CD14-positive monocyte (primary cell): Measurements from ENCODE around the gene PCDHGC4. TPM values are rescaled to one million over a fixed set of nuclear protein-coding genes. Genes with fewer than 3 reads are reported as not detected.

ENCODE experiments used
- DNase-seq, 3 donors: peaks; one replicate each; pipeline ENCODE4 v3.0.0-alpha.2; 2011 to 2022
- H2AFZ ChIP-seq: 2 replicates; pipeline ENCODE4 v1.6.0; 2012; ENCODE audit warnings: mild to moderate bottlenecking, low read depth, low read length, inconsistent platforms; ENCODE audit not compliant: insufficient read depth, poor library complexity, severe bottlenecking
- H3K27ac ChIP-seq, 2 donors: 1 replicate in 1 of 2; 2 replicates in 1 of 2; pipeline ENCODE4 v1.5.1; 2012 to 2013; ENCODE audit warnings: low read length in 2 of 2, control low read depth in 1 of 2, inconsistent platforms in 1 of 2, low read depth in 1 of 2, mild to moderate bottlenecking in 1 of 2
- H3K27me3 ChIP-seq, 2 donors: one replicate each; pipeline versions ENCODE4 v1.6.0 to v1.6.1; 2011 to 2013; ENCODE audit warnings: low read length in 2 of 2; ENCODE audit not compliant: control insufficient read depth in 2 of 2, insufficient read depth in 2 of 2
- H3K36me3 ChIP-seq, 2 donors: replicated peaks in 1 of 2; 1 replicate in 1 of 2; 2 replicates in 1 of 2; pipeline versions ENCODE4 v1.5.1 to v1.6.1; 2012 to 2013; ENCODE audit warnings: low read length in 2 of 2, control low read depth in 1 of 2, inconsistent platforms in 1 of 2, mild to moderate bottlenecking in 1 of 2; ENCODE audit not compliant: insufficient read depth in 2 of 2, control insufficient read depth in 1 of 2
- H3K4me1 ChIP-seq, 2 donors: 1 replicate in 1 of 2; 2 replicates in 1 of 2; pipeline versions ENCODE4 v1.5.1 to v1.6.1; 2012 to 2013; ENCODE audit warnings: low read length in 2 of 2, control low read depth in 1 of 2, inconsistent platforms in 1 of 2, mild to moderate bottlenecking in 1 of 2, moderate library complexity in 1 of 2; ENCODE audit not compliant: insufficient read depth in 2 of 2, control insufficient read depth in 1 of 2
- H3K4me2 ChIP-seq: replicated peaks from 2 replicates; pipeline ENCODE3; 2012; ENCODE audit warnings: low read length, moderate library complexity, mild to moderate bottlenecking; ENCODE audit not compliant: poor library complexity, severe bottlenecking; ENCODE audit errors: extremely low read depth
- H3K4me3 ChIP-seq, 3 experiments: fragments of 200-600 bp in 1 of 3; sonication (generic) in 1 of 3; replicated peaks in 1 of 3; 1 replicate in 2 of 3; 2 replicates in 1 of 3; pipeline ENCODE4 v1.5.1; 2011 to 2013; ENCODE audit warnings: low read length in 3 of 3, mild to moderate bottlenecking in 3 of 3, control low read depth in 2 of 3, low read depth in 2 of 3, inconsistent platforms in 1 of 3, moderate library complexity in 1 of 3
- H3K79me2 ChIP-seq: 2 replicates; pipeline ENCODE4 v1.6.0; 2012; ENCODE audit warnings: mild to moderate bottlenecking, control low read depth, inconsistent platforms, low read length, moderate library complexity; ENCODE audit not compliant: insufficient read depth
- H3K9ac ChIP-seq: 2 replicates; pipeline ENCODE4 v1.6.0; 2017; ENCODE audit warnings: low read length, mild to moderate bottlenecking; ENCODE audit not compliant: insufficient read depth, poor library complexity, severe bottlenecking
- H3K9me3 ChIP-seq, 2 donors: replicated peaks in 1 of 2; 1 replicate in 1 of 2; 2 replicates in 1 of 2; pipeline versions ENCODE4 v1.5.1 to v1.6.1; 2012 to 2013; ENCODE audit warnings: low read length in 2 of 2, control low read depth in 1 of 2; ENCODE audit not compliant: control insufficient read depth in 1 of 2, insufficient read depth in 1 of 2
- H4K20me1 ChIP-seq: 2 replicates; pipeline ENCODE4 v1.6.0; 2012; ENCODE audit warnings: mild to moderate bottlenecking, low read length, control low read depth, moderate library complexity; ENCODE audit not compliant: insufficient read depth
- H3K27ac Mint-ChIP-seq, 7 donors: one replicate each; pipeline ENCODE4 v1.8.0; 2020; ENCODE audit warnings: mild to moderate bottlenecking in 7 of 7, mixed read lengths in 7 of 7, moderate library complexity in 6 of 7, inconsistent platforms in 2 of 7
- H3K27me3 Mint-ChIP-seq, 3 donors: one replicate each; pipeline ENCODE4 v1.8.0; 2021 to 2022; ENCODE audit warnings: low read depth in 3 of 3, mild to moderate bottlenecking in 3 of 3, mixed read lengths in 3 of 3, moderate library complexity in 3 of 3, inconsistent platforms in 1 of 3
- H3K36me3 Mint-ChIP-seq, 2 donors: one replicate each; pipeline ENCODE4 v1.8.0; 2020; ENCODE audit warnings: mixed read lengths in 2 of 2, inconsistent platforms in 1 of 2, mild to moderate bottlenecking in 1 of 2
- H3K4me1 Mint-ChIP-seq: one replicate; pipeline ENCODE4 v1.8.0; 2020; ENCODE audit warnings: mild to moderate bottlenecking, mixed read lengths
- H3K4me3 Mint-ChIP-seq, 2 donors: one replicate each; pipeline ENCODE4 v1.8.0; 2020; ENCODE audit warnings: mild to moderate bottlenecking in 2 of 2, mixed read lengths in 2 of 2, moderate library complexity in 1 of 2
- H3K9me3 Mint-ChIP-seq, 7 donors: one replicate each; pipeline ENCODE4 v1.8.0; 2020 to 2022; ENCODE audit warnings: mixed read lengths in 7 of 7, mild to moderate bottlenecking in 6 of 7, moderate library complexity in 6 of 7, inconsistent platforms in 2 of 7
- WGBS: methylation state at CpG from one replicate; pipeline ENCODE4 v1.1.5; 2013; ENCODE audit warnings: missing lambda C conversion rate; ENCODE audit not compliant: insufficient coverage; 5-methylcytosine and 5-hydroxymethylcytosine counted together
- intact Hi-C, 2 donors: fragments of 100-400 bp; cut with micrococcal nuclease; formaldehyde crosslinking; loops; one replicate each; pipeline versions ENCODE4 v1.15.0 to v1.15.1; 2023
- polyA plus RNA-seq, 3 donors: library from polyadenylated mRNA; depleted of rRNA in 1 of 3; unstranded in 2 of 3; stranded (reverse) in 1 of 3; fragments of 300-500 nt in 2 of 3; fragments of >200 nt in 1 of 3; fragmentation: Illumina TruSeq in 2 of 3; gene quantifications; 1 replicate in 2 of 3; 2 replicates in 1 of 3; pipeline ENCODE4 v1.2.3, GENCODE V29; 2012 to 2021
- TF ChIP-seq, protein P1 (sequence below): fragments of 200-600 bp; IDR thresholded peaks from one replicate; pipeline ENCODE4 v1.8.0; 2022; ENCODE audit warnings: antibody characterized with exemption, mild to moderate bottlenecking

PCDHGC4 gene
- polyA plus RNA-seq, 3 donors = not detected

DNA sequence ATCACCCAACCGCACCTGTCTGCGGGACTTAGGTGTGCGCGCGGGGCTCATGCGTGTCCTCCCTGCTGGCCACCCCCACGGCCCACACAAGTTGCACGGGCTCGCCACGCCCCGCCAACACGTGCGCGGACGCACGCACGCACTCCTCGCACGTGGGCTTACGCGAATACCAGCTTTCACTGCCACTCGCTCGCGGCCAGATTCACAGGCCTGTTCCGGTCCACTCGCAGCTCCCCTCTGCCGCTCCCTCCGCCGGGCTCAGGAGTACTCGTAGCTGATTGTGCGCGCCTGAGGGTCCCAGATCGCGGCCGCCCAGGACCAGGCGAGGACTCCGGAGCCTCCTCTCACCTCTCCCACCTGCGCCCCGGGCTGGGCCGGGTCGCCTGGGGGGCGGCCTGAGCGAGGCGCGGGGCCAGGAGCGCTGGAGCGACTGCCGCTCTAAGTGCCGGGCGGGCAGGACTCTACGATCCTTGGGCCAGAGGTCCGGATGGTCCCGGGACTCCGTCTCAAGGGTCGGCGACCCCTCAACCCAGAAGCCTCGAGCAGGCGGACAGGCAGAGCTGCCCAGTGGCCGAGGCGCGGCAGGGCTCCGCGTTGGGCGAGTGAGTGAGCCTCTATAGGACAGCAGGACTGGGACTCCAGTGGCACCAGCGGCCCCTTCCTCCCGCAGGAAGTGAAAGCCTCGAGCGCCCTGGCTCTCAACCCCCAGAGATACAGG is 7.5 kb downstream of the PCDHGC4 start:
- H3K4me1 ChIP-seq = peaks cover 13 to 15% of the 10 kb centered on the region in 2 donors
- peaks cover 3 to 30% of the 10 kb centered on the region in 2 donors for H3K9me3 ChIP-seq
- peak overlapping the region; percentile 53 for H3K4me2 ChIP-seq
- H4K20me1 ChIP-seq = no peaks in the 10 kb centered on the region
- Mint-ChIP-seq H3K4me1 (peaks cover 14% of the 10 kb centered on the region), H3K27me3 (peaks cover 73 to 90% (median 78%) of the 10 kb centered on the region in 3 donors), H3K36me3 (no peaks in the 10 kb centered on the region), H3K4me3 (peak overlapping the region; percentile 28 to 94), H3K9me3 (peaks cover 0 to 24% (median 6%) of the 10 kb centered on the region in 7 donors), H3K27ac (peak overlapping the region in 1 of 7 donors; percentile 33)
- TF ChIP-seq, protein P1, sequence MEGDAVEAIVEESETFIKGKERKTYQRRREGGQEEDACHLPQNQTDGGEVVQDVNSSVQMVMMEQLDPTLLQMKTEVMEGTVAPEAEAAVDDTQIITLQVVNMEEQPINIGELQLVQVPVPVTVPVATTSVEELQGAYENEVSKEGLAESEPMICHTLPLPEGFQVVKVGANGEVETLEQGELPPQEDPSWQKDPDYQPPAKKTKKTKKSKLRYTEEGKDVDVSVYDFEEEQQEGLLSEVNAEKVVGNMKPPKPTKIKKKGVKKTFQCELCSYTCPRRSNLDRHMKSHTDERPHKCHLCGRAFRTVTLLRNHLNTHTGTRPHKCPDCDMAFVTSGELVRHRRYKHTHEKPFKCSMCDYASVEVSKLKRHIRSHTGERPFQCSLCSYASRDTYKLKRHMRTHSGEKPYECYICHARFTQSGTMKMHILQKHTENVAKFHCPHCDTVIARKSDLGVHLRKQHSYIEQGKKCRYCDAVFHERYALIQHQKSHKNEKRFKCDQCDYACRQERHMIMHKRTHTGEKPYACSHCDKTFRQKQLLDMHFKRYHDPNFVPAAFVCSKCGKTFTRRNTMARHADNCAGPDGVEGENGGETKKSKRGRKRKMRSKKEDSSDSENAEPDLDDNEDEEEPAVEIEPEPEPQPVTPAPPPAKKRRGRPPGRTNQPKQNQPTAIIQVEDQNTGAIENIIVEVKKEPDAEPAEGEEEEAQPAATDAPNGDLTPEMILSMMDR = no peak
- intact Hi-C loops = no loop called here
- H3K27me3 ChIP-seq = peaks cover 38 to 91% of the 10 kb centered on the region in 2 donors
- no peak overlapping the region for H3K9ac ChIP-seq
- H3K36me3 ChIP-seq = no peaks in the 10 kb centered on the region
- H3K79me2 ChIP-seq = no peaks in the 10 kb centered on the region
- no peak overlapping the region for H3K27ac ChIP-seq
- 3% methylated on average over 67 of the region's 68 CpGs for WGBS
- peak in 2 of 3 donors; percentile 19 to 28 for DNase-seq
- H2AFZ ChIP-seq = peak overlapping the region; percentile 50
- H3K4me3 ChIP-seq = peak overlapping the region in 1 of 3 experiments; percentile 53

GRCh38 chr5:141493500-141494422 is 8.9 kb downstream of the PCDHGC4 start:
- 90% methylated on average over 3 of the region's 10 CpGs for WGBS
- Histone ChIP-seq H3K27ac (no peak overlapping the region), H3K36me3 (no peaks in the 10 kb centered on the region), H3K4me2 (no peak overlapping the region), H3K79me2 (no peaks in the 10 kb centered on the region), H3K4me1 (peaks cover 13 to 15% of the 10 kb centered on the region in 2 donors), H2AFZ (no peak overlapping the region), H3K9ac (no peak overlapping the region), H3K27me3 (peaks cover 38 to 80% of the 10 kb centered on the region in 2 donors), H4K20me1 (no peaks in the 10 kb centered on the region), H3K4me3 (no peak overlapping the region), H3K9me3 (peaks cover 3 to 30% of the 10 kb centered on the region in 2 donors)
- peaks cover 14% of the 10 kb centered on the region for H3K4me1 Mint-ChIP-seq
- TF ChIP-seq, protein P1 = no peak
- H3K27ac Mint-ChIP-seq = no peak overlapping the region
- H3K4me3 Mint-ChIP-seq = peak overlapping the region; percentile 34 to 39
- H3K36me3 Mint-ChIP-seq = no peaks in the 10 kb centered on the region
- peaks cover 75 to 90% (median 75%) of the 10 kb centered on the region in 3 donors for H3K27me3 Mint-ChIP-seq
- no peak for DNase-seq
- intact Hi-C loops = no loop called here
- H3K9me3 Mint-ChIP-seq = peaks cover 0 to 24% (median 7%) of the 10 kb centered on the region in 7 donors
